GM19328 (cell line): ENCODE results near the gene SPTB.

Experiments
- ATAC-seq: cut with Tn5 transposase; IDR thresholded peaks from one replicate; pipeline ENCODE4 v1.9.1; 2021; ENCODE audit warnings: mild to moderate bottlenecking, moderate library complexity; ENCODE audit not compliant: unreplicated experiment

The SPTB gene

GRCh38 chr14:64855721-64856528 lies 23.8 kb downstream of the SPTB start:
- ATAC-seq, result no peak

- no peak for ATAC-seq
These were observed 29.2 kb downstream of the SPTB start for GRCh38 chr14:64850369-64851137.

GRCh38 chr14:64849940-64850339 lies 29.8 kb downstream of the SPTB start:
- ATAC-seq, result no peak

- no peak for ATAC-seq
These were observed 31.5 kb downstream of the SPTB start for GRCh38 chr14:64848239-64848638.

GRCh38 chr14:64846319-64846718 lies 33.4 kb downstream of the SPTB start:
- no peak for ATAC-seq

GRCh38 chr14:64845878-64846277 lies 33.8 kb downstream of the SPTB start:
- no peak for ATAC-seq

- no peak for ATAC-seq
These were observed 34.7 kb downstream of the SPTB start for GRCh38 chr14:64844969-64845536.

- ATAC-seq, result peak; percentile 75
These were observed 35.4 kb downstream of the SPTB start for GRCh38 chr14:64844272-64844671.

GRCh38 chr14:64843548-64843947 lies 36.2 kb downstream of the SPTB start:
- no peak for ATAC-seq

- ATAC-seq, result no peak
These were observed 37.6 kb downstream of the SPTB start for GRCh38 chr14:64841772-64842750.

GRCh38 chr14:64841121-64841651 lies 38.5 kb downstream of the SPTB start:
- ATAC-seq, result no peak

GRCh38 chr14:64838656-64839055 lies 41.1 kb downstream of the SPTB start:
- no peak for ATAC-seq

GRCh38 chr14:64835431-64835830 lies 44.3 kb downstream of the SPTB start:
- no peak for ATAC-seq

GRCh38 chr14:64834965-64835364 lies 44.7 kb downstream of the SPTB start:
- ATAC-seq, result no peak

- ATAC-seq, result no peak
These were observed 48.3 kb downstream of the SPTB start for GRCh38 chr14:64831419-64831818.

GRCh38 chr14:64830961-64831360 lies 48.7 kb downstream of the SPTB start:
- ATAC-seq, result no peak

- no peak for ATAC-seq
These were observed 51.6 kb downstream of the SPTB start for GRCh38 chr14:64828071-64828470.

- ATAC-seq, result no peak
These were observed 52.9 kb downstream of the SPTB start for GRCh38 chr14:64826845-64827244.

- no peak for ATAC-seq
These were observed 53.4 kb downstream of the SPTB start for GRCh38 chr14:64826333-64826732.

- no peak for ATAC-seq
These were observed 54.2 kb downstream of the SPTB start for GRCh38 chr14:64825509-64825908.
